Fibroblast of pulmonary artery (primary cell): ENCODE results near the gene PHF3.

ENCODE experiments used
- DNase-seq: peaks from one replicate; pipeline ENCODE4 v3.0.0-alpha.2; 2010; ENCODE audit warnings: low read depth
- H3K4me3 ChIP-seq: replicated peaks from 2 replicates; pipeline ENCODE4 v1.5.1; 2011; ENCODE audit warnings: low read depth, mild to moderate bottlenecking, control low read depth, low read length, moderate library complexity
- CTCF ChIP-seq: IDR thresholded peaks from 2 replicates; pipeline ENCODE4 v1.5.1; 2011; ENCODE audit warnings: mild to moderate bottlenecking, control low read depth, low read length, inconsistent platforms; ENCODE audit errors: missing control alignments

PHF3 gene

GRCh38 chr6:63757826-63758225 is 122.2 kb downstream of the PHF3 start:
- no peak overlapping the region for H3K4me3 ChIP-seq
- no peak for TF ChIP-seq CTCF
- DNase-seq, result no peak

- DNase-seq, result no peak
- no peak overlapping the region for H3K4me3 ChIP-seq
- TF ChIP-seq CTCF, result no peak
Observed at GRCh38 chr6:63759605-63760105, 124.1 kb downstream of the PHF3 start.

GRCh38 chr6:63760199-63760598 is 124.6 kb downstream of the PHF3 start:
- TF ChIP-seq CTCF, result no peak
- no peak overlapping the region for H3K4me3 ChIP-seq
- DNase-seq, result no peak

GRCh38 chr6:63764318-63764916 is 128.8 kb downstream of the PHF3 start:
- H3K4me3 ChIP-seq, result no peak overlapping the region
- peak; percentile 73 for DNase-seq
- TF ChIP-seq CTCF, result peak; percentile 35
